Stimulated activated CD4-positive, alpha-beta T cell treated with anti-CD3 and anti-CD28 coated beads, Interleukin-4, amount 100 ng/mL, for 24 hours (primary cell): Measurements from ENCODE around the gene LCP1.

Source experiments
- DNase-seq: peaks from one replicate; pipeline ENCODE4 v3.0.0-alpha.2; 2020

The LCP1 gene

DNA sequence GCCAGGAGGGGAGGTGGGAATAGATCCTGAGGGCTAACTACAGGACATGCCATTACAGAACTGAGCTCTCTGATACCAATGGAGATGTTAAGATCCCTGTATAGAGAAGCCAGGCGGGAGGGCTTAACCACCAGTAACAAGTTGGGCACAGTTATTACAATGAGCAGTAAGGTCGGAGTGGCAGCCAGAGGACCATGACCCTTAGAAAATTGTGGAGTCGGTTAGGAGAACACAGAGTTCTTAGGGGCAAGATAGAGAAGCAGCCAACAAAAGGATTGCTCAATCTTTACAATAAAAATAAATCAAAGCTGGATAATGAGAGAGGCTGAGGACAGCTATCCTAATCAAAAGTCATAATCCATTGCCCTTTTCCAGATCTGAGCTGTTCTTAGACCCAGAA lies 87.5 kb downstream of the LCP1 start:
- DNase-seq = no peak

DNA sequence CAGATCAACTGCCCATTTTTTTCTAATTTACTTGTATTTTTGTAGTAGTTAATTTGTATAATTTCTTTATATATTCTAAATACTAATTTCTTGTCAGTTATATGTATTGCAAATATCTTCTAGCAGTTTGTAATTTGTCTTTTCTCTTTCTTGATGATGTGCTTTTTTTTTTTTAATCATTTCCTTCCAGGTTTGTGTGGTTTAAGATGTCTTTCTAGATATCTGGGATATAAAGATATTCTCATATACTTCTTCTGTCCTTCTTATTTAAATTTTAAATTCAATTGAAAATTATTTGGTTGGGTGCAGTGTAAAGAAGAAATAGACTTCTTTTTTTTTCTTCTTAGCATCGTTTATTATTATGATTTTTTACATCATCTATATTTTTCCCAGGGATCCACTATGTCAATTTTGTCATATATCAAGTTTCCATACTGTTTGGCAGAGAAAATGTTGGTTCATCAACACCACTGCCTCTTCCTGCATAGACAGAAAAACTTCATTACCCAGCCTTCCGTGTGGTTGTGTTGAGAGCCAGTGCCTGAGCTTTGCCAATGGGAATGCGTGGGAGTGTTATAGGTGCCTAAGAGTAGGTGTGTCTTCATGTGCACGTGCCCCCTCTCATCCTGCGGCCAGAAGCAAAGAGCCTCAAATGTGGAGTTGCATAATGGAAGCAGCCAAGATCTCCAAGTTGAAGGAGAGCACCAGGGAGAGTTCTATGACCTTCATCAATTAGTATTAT lies 93.0 kb downstream of the LCP1 start:
- DNase-seq = no peak

DNA sequence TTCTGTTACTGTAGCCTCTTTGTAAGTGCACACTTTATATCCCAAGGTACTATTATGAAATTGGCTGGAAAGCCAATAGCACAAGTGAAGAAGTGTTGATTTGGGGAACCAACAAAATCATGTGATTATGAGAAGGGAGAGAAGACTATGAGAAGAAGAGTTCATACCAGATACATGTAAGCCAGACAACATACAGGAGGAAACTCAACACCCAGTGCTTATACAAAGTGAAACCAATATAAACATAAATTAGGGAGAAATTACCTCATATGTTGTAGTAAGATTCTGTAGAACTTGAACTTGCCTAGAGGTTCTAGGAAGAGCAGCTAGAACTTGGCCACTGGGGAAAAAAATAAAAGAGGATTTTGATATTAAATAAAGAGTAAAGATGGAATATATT lies 94.5 kb downstream of the LCP1 start:
- no peak for DNase-seq

DNA sequence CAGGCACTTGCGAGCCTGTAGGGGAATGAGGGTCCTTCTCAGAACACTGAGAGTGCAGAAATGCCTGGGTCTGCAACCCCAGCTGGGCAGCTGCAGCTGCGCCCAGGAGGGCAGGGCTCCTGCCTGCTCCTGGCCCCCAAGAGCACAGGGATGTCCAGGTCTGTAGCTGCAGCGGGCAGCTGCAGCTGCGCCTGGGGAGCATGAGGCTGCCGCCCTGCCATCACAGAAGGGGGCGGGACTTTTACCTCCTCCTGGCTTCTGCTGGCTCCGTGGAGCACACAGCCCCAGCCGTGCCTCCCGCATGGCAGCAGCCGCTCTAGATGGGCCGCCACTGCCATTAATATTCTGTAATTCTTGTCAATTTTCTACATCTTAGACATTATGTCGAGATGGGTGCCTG lies 95.0 kb downstream of the LCP1 start:
- no peak for DNase-seq

DNA sequence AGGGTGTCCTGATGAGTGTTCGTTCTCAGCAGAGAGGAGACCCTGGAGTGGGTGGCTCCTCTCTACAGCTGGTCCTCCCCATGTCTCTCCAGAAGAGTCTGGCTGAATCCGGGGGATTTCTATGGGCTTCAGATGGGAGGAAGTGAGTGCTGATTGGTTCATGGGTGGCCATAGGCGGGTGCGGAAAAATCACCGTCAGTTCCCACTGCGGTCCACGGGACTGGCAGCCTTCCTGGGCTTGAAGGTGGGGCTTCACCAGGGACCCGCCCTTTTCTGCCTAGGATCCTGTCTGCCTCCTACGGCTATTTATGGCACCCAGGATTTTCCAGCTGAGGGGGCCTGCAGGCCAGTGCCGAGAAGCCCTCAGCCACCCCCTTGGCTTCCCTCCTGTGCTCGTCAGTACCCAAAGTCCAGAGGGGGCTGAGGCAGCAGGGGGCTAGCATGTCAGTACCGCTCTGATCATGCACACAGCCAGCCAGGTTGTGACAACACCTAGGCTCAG lies 95.5 kb downstream of the LCP1 start:
- DNase-seq = no peak

DNA sequence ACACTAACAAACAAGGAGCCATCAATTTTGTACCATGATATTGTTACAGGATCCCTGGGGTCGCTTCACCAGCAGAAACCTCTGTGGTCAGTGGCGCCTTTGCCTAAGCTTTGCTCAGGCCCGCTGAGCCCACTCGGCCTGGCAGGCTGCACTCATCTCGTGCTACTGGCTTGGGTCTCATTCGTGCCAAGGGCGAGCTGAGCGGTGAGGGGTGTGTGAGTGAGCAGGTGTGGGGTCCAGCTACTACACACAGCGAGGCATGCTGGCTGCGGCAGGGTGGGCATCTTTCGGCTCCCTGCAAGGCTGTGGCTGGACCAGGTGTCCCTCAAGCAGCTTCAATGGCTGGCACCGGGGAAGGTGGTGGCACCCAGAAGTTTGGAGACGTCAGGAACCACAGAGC lies 96.2 kb downstream of the LCP1 start:
- no peak for DNase-seq

DNA sequence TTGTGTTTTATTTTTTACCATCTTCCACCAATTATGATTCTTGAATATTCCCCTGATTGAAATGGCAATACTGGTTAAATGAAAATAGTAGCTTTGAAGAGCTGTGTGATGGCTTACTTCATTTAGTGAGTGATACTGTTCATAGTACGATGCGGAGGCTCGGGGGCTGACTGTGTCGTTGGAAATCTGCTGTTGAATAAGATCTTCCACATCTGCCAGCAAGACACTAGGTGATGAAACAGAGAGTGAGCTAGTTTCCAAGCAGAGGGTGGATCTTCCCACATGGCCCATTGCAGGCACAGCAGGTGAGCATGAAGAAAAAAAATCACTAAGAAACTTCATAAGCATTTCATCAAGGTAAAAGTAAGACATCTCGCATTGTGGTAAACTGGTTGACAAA lies 99.7 kb downstream of the LCP1 start:
- no peak for DNase-seq

DNA sequence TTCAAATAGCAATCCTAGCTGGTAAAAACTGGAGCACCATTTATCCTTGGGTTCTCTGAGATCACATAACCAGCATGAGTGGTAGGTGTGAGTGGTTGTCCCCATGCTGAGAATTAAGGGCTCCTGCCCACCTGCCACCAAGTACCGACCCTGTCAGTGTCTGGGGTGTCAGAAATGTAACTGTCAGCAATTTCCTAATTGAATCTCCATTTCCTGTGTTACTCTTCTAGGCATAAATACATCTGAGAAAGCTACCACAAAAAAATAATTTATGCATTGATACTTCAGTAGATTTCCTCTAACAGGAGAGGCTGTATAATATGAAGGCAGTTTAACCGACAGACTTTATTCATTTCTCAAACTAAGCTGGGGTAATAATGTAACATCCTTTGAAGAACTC lies 102.2 kb downstream of the LCP1 start:
- no peak for DNase-seq

DNA sequence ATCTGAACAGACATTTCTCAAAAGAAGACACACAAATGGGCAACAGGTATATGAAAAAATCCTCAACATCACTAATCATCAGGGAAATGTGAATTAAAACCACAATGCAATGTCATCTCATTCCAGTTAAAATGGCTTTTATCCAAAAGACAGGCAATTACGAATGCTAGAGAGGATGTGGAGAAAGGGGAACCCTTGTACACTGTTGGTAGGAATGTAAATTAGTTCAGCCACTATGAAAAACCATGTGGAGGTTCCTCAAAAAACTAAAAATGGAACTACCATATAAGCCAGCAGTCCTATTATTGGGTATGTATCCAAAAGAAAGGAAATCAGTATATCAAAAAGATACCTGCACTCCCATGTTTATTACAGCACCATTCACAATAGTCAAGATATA lies 104.7 kb downstream of the LCP1 start:
- no peak for DNase-seq

DNA sequence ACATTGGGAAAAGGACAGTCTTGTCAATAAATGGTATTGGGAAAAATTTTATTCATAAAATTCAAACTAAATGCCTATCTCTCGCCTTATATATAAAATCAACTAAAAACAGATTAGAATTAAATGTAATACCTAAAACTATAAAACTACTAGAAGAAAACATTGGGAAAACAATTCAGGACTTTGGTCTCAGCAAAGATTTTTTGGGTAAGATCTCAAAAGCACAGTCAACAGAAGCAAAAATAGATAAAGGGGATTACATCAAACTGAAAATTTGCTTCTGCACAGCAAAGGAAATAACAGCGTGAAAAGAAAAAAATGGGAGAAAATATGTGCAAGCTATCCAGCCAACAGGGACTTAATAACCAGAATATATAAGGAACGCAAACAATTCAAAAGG lies 105.2 kb downstream of the LCP1 start:
- DNase-seq = no peak
